LNCAP (cell line): ENCODE results near the gene ZNF669.

ENCODE experiments used
- TF ChIP-seq, protein P1 (sequence below): fragments of 450-650 bp; IDR thresholded peaks from 2 replicates; pipeline ENCODE4 v1.5.1; 2017; ENCODE audit warnings: mild to moderate bottlenecking

Gene ZNF669

DNA sequence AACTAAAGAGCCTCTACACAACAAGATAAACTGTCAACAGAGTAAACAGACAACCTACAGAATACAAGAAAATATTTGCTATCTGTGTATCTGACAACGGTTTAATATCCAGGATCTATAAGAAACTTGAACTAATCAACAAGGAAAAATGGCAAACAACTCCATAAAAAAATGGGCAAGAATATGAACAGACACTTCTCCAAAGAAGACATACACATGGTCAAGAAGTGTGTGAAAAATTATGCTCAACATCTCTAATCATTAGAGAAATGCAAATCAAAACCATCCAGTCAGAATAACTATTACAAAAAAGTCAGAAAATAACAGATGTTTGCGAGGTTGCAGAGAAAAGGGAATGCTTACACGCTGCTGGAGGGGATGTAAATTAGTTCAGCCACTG is 33.5 kb downstream of the ZNF669 start:
- TF ChIP-seq, protein P1, sequence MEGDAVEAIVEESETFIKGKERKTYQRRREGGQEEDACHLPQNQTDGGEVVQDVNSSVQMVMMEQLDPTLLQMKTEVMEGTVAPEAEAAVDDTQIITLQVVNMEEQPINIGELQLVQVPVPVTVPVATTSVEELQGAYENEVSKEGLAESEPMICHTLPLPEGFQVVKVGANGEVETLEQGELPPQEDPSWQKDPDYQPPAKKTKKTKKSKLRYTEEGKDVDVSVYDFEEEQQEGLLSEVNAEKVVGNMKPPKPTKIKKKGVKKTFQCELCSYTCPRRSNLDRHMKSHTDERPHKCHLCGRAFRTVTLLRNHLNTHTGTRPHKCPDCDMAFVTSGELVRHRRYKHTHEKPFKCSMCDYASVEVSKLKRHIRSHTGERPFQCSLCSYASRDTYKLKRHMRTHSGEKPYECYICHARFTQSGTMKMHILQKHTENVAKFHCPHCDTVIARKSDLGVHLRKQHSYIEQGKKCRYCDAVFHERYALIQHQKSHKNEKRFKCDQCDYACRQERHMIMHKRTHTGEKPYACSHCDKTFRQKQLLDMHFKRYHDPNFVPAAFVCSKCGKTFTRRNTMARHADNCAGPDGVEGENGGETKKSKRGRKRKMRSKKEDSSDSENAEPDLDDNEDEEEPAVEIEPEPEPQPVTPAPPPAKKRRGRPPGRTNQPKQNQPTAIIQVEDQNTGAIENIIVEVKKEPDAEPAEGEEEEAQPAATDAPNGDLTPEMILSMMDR, result no peak

DNA sequence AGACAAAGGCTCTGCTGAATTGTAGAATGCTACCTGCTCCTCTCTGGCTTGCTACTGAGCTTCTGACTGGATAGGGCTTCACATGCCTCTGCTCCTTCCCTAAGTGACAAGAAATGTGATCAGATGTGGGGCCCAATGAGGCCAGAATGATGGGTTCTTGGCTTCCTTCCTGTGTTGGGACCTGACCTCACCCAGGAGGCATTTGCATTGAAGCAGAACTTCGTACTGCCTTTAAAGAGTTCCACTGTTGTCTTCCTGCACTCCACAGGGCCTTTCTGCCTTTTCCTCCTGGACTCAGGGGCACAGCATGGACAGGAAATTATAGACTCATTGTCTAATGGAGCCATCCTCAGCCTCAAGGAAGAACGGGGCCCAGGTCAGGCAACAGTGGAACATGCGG is 39.9 kb downstream of the ZNF669 start:
- TF ChIP-seq, protein P1, result no peak

DNA sequence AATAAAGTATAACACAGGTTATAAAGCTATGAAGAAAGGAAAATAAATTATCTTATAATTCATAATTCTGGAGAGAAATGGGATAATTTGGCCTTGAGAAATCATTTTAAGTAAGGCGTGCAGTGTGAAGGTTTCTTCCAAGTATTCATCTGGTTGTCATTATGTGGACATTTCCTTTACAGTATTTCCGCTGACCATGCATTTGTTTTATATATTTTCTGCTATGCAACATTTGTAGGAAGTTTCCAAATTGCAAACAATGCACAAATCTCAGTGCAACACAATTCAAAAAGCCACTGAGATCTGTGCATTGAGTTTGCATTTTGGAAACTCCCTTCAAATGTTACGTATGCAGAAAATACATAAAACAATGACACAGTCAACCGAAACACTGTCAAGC is 43.4 kb downstream of the ZNF669 start:
- TF ChIP-seq, protein P1, result no peak

DNA sequence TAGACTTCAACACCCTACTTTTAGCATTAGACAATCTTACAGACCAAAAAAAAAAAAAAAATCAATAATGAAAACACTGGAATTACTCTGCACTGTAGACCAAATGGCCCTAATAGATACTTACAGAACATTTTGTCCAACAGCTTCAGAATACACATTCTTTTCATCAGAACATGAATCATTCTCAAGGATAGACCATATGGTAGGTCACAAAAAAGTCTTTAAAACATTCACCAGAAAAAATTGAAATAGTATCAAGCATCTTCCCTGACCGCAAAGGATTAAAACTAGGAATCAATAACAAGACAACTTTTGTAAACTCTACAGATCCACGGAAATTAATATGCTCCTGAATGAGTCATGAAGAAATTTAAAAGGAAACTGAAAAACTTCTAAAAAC is 48.1 kb downstream of the ZNF669 start:
- TF ChIP-seq, protein P1, result no peak

DNA sequence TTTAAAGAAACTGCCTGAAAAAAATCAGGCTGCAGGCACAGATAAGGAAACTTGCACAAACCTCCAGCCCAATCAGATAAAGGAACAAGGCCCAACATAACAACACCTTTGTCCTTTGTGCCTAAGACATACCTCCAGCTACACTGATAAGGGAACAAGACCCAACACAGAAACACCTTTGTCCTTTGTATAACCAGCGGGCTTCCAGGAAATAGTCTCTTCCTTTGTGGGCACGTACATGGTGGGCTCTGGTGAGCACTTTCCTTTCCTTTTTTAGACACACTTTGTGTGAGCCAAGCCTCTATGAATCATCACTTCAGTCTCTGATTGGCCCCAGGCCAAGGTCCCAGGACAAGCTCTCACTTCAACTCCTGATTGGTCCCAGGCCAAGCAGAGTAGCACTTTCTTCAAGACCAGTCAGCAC is 49.2 kb downstream of the ZNF669 start:
- TF ChIP-seq, protein P1, result no peak
